GM23338 (cell line): Measurements from ENCODE around the gene ING5.

Experiments
- EZH2phosphoT487 ChIP-seq: fragments of 200-600 bp; sonication (generic); IDR thresholded peaks from one replicate; pipeline ENCODE4 v1.8.1; 2018; ENCODE audit warnings: antibody characterized with exemption; ENCODE audit not compliant: unreplicated experiment
- JUNB ChIP-seq: IDR thresholded peaks from one replicate; pipeline ENCODE4 v1.6.1; 2016; ENCODE audit warnings: antibody characterized with exemption; ENCODE audit not compliant: unreplicated experiment
- POLR2AphosphoS5 ChIP-seq: IDR thresholded peaks from 2 replicates; pipeline ENCODE4 v1.6.1; 2016; ENCODE audit warnings: antibody characterized with exemption, low read depth
- REST ChIP-seq: IDR thresholded peaks from one replicate; pipeline ENCODE4 v1.6.1; 2018; ENCODE audit warnings: antibody characterized with exemption; ENCODE audit not compliant: unreplicated experiment
- TF ChIP-seq, protein P1 (sequence below), 2 experiments: fragments of 200-600 bp in 1 of 2; sonication (generic) in 1 of 2; conservative IDR thresholded peaks; 2 replicates each; pipeline versions ENCODE4 v1.5.1 to v1.6.1; 2016 to 2017; ENCODE audit warnings: antibody characterized with exemption in 2 of 2, low read depth in 2 of 2, mild to moderate bottlenecking in 2 of 2, moderate library complexity in 1 of 2

- no peak for TF ChIP-seq POLR2AphosphoS5
- TF ChIP-seq, protein P1, sequence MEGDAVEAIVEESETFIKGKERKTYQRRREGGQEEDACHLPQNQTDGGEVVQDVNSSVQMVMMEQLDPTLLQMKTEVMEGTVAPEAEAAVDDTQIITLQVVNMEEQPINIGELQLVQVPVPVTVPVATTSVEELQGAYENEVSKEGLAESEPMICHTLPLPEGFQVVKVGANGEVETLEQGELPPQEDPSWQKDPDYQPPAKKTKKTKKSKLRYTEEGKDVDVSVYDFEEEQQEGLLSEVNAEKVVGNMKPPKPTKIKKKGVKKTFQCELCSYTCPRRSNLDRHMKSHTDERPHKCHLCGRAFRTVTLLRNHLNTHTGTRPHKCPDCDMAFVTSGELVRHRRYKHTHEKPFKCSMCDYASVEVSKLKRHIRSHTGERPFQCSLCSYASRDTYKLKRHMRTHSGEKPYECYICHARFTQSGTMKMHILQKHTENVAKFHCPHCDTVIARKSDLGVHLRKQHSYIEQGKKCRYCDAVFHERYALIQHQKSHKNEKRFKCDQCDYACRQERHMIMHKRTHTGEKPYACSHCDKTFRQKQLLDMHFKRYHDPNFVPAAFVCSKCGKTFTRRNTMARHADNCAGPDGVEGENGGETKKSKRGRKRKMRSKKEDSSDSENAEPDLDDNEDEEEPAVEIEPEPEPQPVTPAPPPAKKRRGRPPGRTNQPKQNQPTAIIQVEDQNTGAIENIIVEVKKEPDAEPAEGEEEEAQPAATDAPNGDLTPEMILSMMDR (conservative IDR thresholded peaks at IDR 0.05; ENCODE audit: low read depth in 2 of 2), result no peak
- no peak for TF ChIP-seq EZH2phosphoT487
- no peak for TF ChIP-seq JUNB
- no peak for TF ChIP-seq REST
Observed at GRCh38 chr2:241763551-241764274, 61.9 kb downstream of the ING5 start.
